PFSK-1 (cell line): ENCODE results near the gene GTF2H4.

ENCODE experiments used
- FOXP2 ChIP-seq: optimal IDR thresholded peaks from 2 replicates; pipeline ENCODE3; 2011; ENCODE audit warnings: borderline replicate concordance, control low read depth, inconsistent platforms; ENCODE audit not compliant: insufficient read depth; ENCODE audit errors: extremely low read length, extremely low read depth
- POLR2AphosphoS5 ChIP-seq: IDR thresholded peaks from 2 replicates; pipeline ENCODE4 v1.6.1; 2012; ENCODE audit warnings: low read depth, mild to moderate bottlenecking, control low read depth, low read length, moderate library complexity
- SIN3A ChIP-seq: IDR thresholded peaks from 2 replicates; pipeline ENCODE4 v1.6.1; 2012; ENCODE audit warnings: mild to moderate bottlenecking, low read length, moderate library complexity, borderline replicate concordance; ENCODE audit not compliant: insufficient read depth
- TAF1 ChIP-seq: IDR thresholded peaks from 2 replicates; pipeline ENCODE4 v1.6.1; 2012; ENCODE audit warnings: low read length, control low read depth, borderline replicate concordance; ENCODE audit not compliant: insufficient read depth
- TF ChIP-seq, protein P1 (sequence below), 2 experiments: IDR thresholded peaks; 2 replicates each; pipeline versions ENCODE4 v1.6.1 to v1.8.0; 2011 to 2012; ENCODE audit warnings: low read depth in 2 of 2, low read length in 2 of 2, control low read depth in 1 of 2, inconsistent platforms in 1 of 2, mild to moderate bottlenecking in 1 of 2, moderate library complexity in 1 of 2; ENCODE audit not compliant: insufficient read depth in 1 of 2

DNA sequence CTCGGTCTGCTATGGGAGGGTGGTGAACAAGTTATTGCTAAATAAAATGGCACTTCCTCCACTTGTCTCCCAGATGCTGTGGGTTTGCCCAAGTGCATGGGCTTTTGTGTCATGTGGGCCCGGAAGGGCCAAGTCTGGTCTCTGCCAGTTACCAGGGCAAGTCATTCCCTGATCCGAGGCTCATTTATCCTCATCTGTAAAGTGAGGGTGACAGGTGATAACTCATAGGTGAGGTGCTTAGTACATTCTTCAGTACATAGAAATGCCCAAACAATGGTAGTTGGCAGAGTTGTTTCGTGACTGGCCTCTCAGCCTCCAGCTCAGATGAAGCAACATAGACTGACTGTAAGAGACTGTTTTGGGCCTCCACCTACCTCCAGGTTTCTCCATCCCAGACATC, 30.7 kb downstream of the GTF2H4 start:
- TF ChIP-seq, protein P1, sequence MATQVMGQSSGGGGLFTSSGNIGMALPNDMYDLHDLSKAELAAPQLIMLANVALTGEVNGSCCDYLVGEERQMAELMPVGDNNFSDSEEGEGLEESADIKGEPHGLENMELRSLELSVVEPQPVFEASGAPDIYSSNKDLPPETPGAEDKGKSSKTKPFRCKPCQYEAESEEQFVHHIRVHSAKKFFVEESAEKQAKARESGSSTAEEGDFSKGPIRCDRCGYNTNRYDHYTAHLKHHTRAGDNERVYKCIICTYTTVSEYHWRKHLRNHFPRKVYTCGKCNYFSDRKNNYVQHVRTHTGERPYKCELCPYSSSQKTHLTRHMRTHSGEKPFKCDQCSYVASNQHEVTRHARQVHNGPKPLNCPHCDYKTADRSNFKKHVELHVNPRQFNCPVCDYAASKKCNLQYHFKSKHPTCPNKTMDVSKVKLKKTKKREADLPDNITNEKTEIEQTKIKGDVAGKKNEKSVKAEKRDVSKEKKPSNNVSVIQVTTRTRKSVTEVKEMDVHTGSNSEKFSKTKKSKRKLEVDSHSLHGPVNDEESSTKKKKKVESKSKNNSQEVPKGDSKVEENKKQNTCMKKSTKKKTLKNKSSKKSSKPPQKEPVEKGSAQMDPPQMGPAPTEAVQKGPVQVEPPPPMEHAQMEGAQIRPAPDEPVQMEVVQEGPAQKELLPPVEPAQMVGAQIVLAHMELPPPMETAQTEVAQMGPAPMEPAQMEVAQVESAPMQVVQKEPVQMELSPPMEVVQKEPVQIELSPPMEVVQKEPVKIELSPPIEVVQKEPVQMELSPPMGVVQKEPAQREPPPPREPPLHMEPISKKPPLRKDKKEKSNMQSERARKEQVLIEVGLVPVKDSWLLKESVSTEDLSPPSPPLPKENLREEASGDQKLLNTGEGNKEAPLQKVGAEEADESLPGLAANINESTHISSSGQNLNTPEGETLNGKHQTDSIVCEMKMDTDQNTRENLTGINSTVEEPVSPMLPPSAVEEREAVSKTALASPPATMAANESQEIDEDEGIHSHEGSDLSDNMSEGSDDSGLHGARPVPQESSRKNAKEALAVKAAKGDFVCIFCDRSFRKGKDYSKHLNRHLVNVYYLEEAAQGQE (IDR thresholded peaks at IDR 0.05; ENCODE audit: insufficient read depth in 1 of 2, low read depth in 2 of 2, low read length in 2 of 2): no peak
- TF ChIP-seq POLR2AphosphoS5 (no peak), FOXP2 (no peak), SIN3A (no peak), TAF1 (no peak)
